ENCODE data around the gene CXCR2.

Gene CXCR2

DNA sequence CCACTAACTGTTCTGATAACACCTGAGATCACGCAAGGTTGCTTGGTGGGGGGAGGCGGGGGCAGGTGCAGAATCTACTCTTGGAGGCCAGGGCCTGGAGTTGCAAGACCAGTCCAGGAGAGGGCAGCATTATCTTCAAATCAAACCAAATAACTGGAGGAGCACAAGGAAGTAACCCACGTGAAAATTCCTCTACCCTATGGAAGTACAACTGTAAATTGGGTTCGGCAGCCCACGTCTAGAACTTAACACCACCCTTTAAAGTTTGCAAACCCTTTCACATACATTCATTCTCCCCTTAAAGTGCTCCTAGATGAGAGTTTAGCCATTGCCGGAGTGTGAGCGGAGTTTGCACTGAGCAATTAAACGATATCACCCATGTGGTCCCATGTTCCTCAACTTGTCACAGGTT lies 60.5 kb downstream of the CXCR2 start:
- peak; percentile 49 for DNase-seq (ENCODE audit: low spot score)

All from hepatic stellate cell (primary cell).